Measurements from ENCODE around the gene SH3D21. TPM values are rescaled to one million over a fixed set of nuclear protein-coding genes. Genes with fewer than 3 reads are reported as not detected.

The SH3D21 gene
- total RNA-seq, 1 experiment from 2014 or later = 12.1 TPM

DNA sequence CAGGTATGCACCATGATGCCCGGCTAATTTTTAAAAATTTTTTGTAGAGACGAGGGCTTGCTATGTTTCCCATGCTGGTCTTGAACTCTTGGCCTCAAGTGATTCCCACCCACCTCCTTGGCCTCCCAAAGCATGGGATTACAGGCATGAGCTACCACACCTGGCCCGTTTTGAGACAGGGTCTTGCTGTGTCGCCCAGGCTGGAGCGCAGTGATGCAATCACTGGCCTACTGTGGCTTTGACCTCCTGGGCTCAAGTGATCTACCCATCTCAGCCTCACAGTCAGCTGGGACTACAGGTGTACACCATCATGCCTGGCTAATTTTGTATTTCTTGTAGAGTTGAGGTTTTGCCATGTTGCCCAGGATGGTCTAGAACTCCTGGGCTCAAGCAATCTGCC is 7.5 kb upstream of the SH3D21 start:
- H3K27me3 ChIP-seq (replicated peaks; ENCODE audit: control insufficient read depth, insufficient read depth, low read length) = no peaks in the 10 kb centered on the region
- Mint-ChIP-seq H3K9me3 (ENCODE audit: unreplicated experiment) (no peaks in the 10 kb centered on the region), H3K27ac (ENCODE audit: unreplicated experiment) (no peak overlapping the region), H3K27me3 (ENCODE audit: insufficient read depth, unreplicated experiment) (no peaks in the 10 kb centered on the region), H3K4me1 (ENCODE audit: low read depth, unreplicated experiment) (peaks cover 7% of the 10 kb centered on the region), H3K4me3 (ENCODE audit: unreplicated experiment) (no peak overlapping the region), H3K36me3 (ENCODE audit: insufficient read depth, unreplicated experiment) (peaks cover 78% of the 10 kb centered on the region)
- CTCF ChIA-PET = no interaction called here
- H3K9me3 ChIP-seq = no peaks in the 10 kb centered on the region
- intact Hi-C loops (cut with micrococcal nuclease; ENCODE audit: unreplicated experiment) = no loop called here
- peaks cover 1% of the 10 kb centered on the region for H3K36me3 ChIP-seq (ENCODE audit: control insufficient read depth, insufficient read depth, low read length)
- DNase-seq = no peak
- no peak overlapping the region for H3K4me3 ChIP-seq (ENCODE audit: low read depth, low read length)
- POLR2A ChIA-PET = no interaction called here
- TF ChIP-seq CTCF (IDR thresholded peaks at IDR 0.05; ENCODE audit: insufficient read depth in 1 of 2, low read depth in 1 of 2, low read length in 1 of 2, severe bottlenecking in 1 of 2, unreplicated experiment in 1 of 2) = no peak
- BruUV-seq (replicated peaks) = no TSS peak
- no peaks in the 10 kb centered on the region for H3K4me1 ChIP-seq

DNA sequence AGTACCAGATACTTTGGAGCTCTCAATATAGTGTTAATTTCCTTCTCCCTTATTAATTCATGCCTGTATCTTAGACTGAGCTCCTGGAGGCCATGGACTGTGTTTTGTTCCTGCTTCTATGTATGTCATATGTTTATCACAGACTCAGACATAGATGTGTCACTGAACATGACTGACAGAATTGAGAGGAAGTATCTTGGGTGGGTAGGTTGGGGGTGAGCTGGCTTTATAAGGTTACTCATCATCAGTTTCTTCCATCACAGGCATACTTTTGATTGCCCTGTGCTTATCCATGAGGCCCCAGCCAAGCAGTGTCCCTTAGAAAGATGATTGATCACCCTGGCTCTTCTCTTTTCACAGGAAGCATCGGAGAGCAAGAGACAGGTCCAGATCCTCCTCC is 5.6 kb upstream of the SH3D21 start:
- ChIA-PET CTCF (interaction anchor here (0.6 to 1.2 kb wide), 3 partner anchors 15 to 1655 kb away, joined by 3 to 9 read pairs (median 6); partner anchors contain the start of gene TRAPPC3), POLR2A (no interaction called here)
- BruUV-seq (replicated peaks) = no TSS peak
- H3K27me3 ChIP-seq (replicated peaks; ENCODE audit: control insufficient read depth, insufficient read depth, low read length) = no peaks in the 10 kb centered on the region
- H3K36me3 ChIP-seq (ENCODE audit: control insufficient read depth, insufficient read depth, low read length) = peaks cover 1% of the 10 kb centered on the region
- no peak overlapping the region for H3K27ac Mint-ChIP-seq (ENCODE audit: unreplicated experiment)
- H3K4me1 Mint-ChIP-seq (ENCODE audit: low read depth, unreplicated experiment) = peaks cover 7% of the 10 kb centered on the region
- H3K27me3 Mint-ChIP-seq (ENCODE audit: insufficient read depth, unreplicated experiment) = no peaks in the 10 kb centered on the region
- peaks cover 78% of the 10 kb centered on the region for H3K36me3 Mint-ChIP-seq (ENCODE audit: insufficient read depth, unreplicated experiment)
- no peaks in the 10 kb centered on the region for H3K9me3 Mint-ChIP-seq (ENCODE audit: unreplicated experiment)
- no peak overlapping the region for H3K4me3 ChIP-seq (ENCODE audit: low read depth, low read length)
- peaks cover 5% of the 10 kb centered on the region for H3K4me1 ChIP-seq
- intact Hi-C loops (cut with micrococcal nuclease; ENCODE audit: unreplicated experiment) = no loop called here
- no peaks in the 10 kb centered on the region for H3K9me3 ChIP-seq
- no peak for DNase-seq
- TF ChIP-seq CTCF (IDR thresholded peaks at IDR 0.05; ENCODE audit: insufficient read depth in 1 of 2, low read depth in 1 of 2, low read length in 1 of 2, severe bottlenecking in 1 of 2, unreplicated experiment in 1 of 2) = no peak
- no peak overlapping the region for H3K4me3 Mint-ChIP-seq (ENCODE audit: unreplicated experiment)

DNA sequence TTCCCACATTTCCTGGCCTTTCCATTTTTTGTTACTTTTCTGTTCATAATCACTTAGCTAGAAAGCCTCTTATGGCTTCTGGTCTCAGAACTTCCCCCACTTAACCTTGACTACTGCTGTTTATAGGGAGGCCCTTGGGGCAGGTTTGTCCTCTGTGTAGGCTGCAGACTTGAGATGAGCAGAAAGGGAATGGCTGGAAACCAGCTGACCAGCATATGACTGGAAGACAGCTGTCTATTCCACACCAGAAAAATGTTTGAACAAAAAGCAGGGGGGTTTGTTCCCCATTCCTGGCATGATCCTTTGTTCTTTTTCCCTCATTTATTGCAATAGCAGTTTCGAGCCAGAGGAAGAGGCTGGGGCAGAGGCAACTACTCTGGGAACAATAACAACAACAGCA is 4.9 kb upstream of the SH3D21 start:
- intact Hi-C loops (cut with micrococcal nuclease; ENCODE audit: unreplicated experiment) = no loop called here
- Mint-ChIP-seq H3K36me3 (ENCODE audit: insufficient read depth, unreplicated experiment) (peaks cover 78% of the 10 kb centered on the region), H3K27ac (ENCODE audit: unreplicated experiment) (no peak overlapping the region), H3K9me3 (ENCODE audit: unreplicated experiment) (no peaks in the 10 kb centered on the region), H3K4me1 (ENCODE audit: low read depth, unreplicated experiment) (peaks cover 7% of the 10 kb centered on the region), H3K4me3 (ENCODE audit: unreplicated experiment) (no peak overlapping the region), H3K27me3 (ENCODE audit: insufficient read depth, unreplicated experiment) (no peaks in the 10 kb centered on the region)
- BruUV-seq (replicated peaks) = no TSS peak
- DNase-seq = no peak
- Histone ChIP-seq H3K36me3 (ENCODE audit: control insufficient read depth, insufficient read depth, low read length) (peaks cover 1% of the 10 kb centered on the region), H3K4me1 (peaks cover 10% of the 10 kb centered on the region), H3K4me3 (ENCODE audit: low read depth, low read length) (no peak overlapping the region), H3K27me3 (replicated peaks; ENCODE audit: control insufficient read depth, insufficient read depth, low read length) (no peaks in the 10 kb centered on the region), H3K9me3 (no peaks in the 10 kb centered on the region)
- no peak for TF ChIP-seq CTCF (IDR thresholded peaks at IDR 0.05; ENCODE audit: insufficient read depth in 1 of 2, low read depth in 1 of 2, low read length in 1 of 2, severe bottlenecking in 1 of 2, unreplicated experiment in 1 of 2)
- CTCF ChIA-PET = interaction anchor here (1.2 kb wide), 1 partner anchor 16 kb away, joined by 9 read pairs; no protein-coding TSS in a partner anchor
- POLR2A ChIA-PET = no interaction called here
